ENCODE measurements around the gene LRFN2.

The LRFN2 gene

GRCh38 chr6:40377173-40377806 is 209.9 kb downstream of the LRFN2 start:
- DNase-seq (ENCODE audit: low read depth) = no peak

GRCh38 chr6:40376113-40376650 is 211.0 kb downstream of the LRFN2 start:
- DNase-seq (ENCODE audit: low read depth) = no peak

- DNase-seq (ENCODE audit: low read depth) = no peak
Observed at GRCh38 chr6:40373267-40373666, 213.9 kb downstream of the LRFN2 start.

- DNase-seq (ENCODE audit: low read depth) = no peak
Observed at GRCh38 chr6:40371621-40372020, 215.5 kb downstream of the LRFN2 start.

GRCh38 chr6:40371095-40371494 is 216.1 kb downstream of the LRFN2 start:
- no peak for DNase-seq (ENCODE audit: low read depth)

- DNase-seq (ENCODE audit: low read depth) = no peak
Observed at GRCh38 chr6:40369891-40370290, 217.3 kb downstream of the LRFN2 start.

- no peak for DNase-seq (ENCODE audit: low read depth)
Observed at GRCh38 chr6:40369042-40369441, 218.1 kb downstream of the LRFN2 start.

- DNase-seq (ENCODE audit: low read depth) = no peak
Observed at GRCh38 chr6:40362859-40363258, 224.3 kb downstream of the LRFN2 start.

GRCh38 chr6:40359808-40360207 is 227.4 kb downstream of the LRFN2 start:
- DNase-seq (ENCODE audit: low read depth) = no peak

GRCh38 chr6:40358473-40359460 is 228.4 kb downstream of the LRFN2 start:
- no peak for DNase-seq (ENCODE audit: low read depth)

- no peak for DNase-seq (ENCODE audit: low read depth)
Observed at GRCh38 chr6:40356242-40356910, 230.8 kb downstream of the LRFN2 start.

GRCh38 chr6:40355532-40355931 is 231.6 kb downstream of the LRFN2 start:
- DNase-seq (ENCODE audit: low read depth) = no peak

GRCh38 chr6:40355066-40355465 is 232.1 kb downstream of the LRFN2 start:
- DNase-seq (ENCODE audit: low read depth) = no peak

GRCh38 chr6:40353967-40354452 is 233.2 kb downstream of the LRFN2 start:
- DNase-seq (ENCODE audit: low read depth) = no peak

GRCh38 chr6:40353197-40353966 is 233.8 kb downstream of the LRFN2 start:
- DNase-seq (ENCODE audit: low read depth) = no peak

GRCh38 chr6:40352527-40353170 is 234.5 kb downstream of the LRFN2 start:
- no peak for DNase-seq (ENCODE audit: low read depth)

- no peak for DNase-seq (ENCODE audit: low read depth)
Observed at GRCh38 chr6:40352006-40352405, 235.2 kb downstream of the LRFN2 start.

- no peak for DNase-seq (ENCODE audit: low read depth)
Observed at GRCh38 chr6:40350747-40351217, 236.4 kb downstream of the LRFN2 start.

- no peak for DNase-seq (ENCODE audit: low read depth)
Observed at GRCh38 chr6:40349901-40350746, 237.0 kb downstream of the LRFN2 start.

Data from stimulated activated CD8-positive, alpha-beta memory T cell treated with anti-CD3 and anti-CD28 coated beads, Interleukin-12 subunit alpha, Interleukin-12 subunit beta, amount 100 ng/mL, for 4 hours (primary cell).